Measurements from ENCODE around the gene IP6K3.
A peak's percentile ranks its signal among the peaks of the same experiment; 100 is the strongest.

Gene IP6K3

GRCh38 chr6:33777398-33778388 is 31.0 kb upstream of the IP6K3 start:
- no peak for DNase-seq (ENCODE audit: low read depth)

- DNase-seq (ENCODE audit: low read depth), result no peak
These were observed 30.1 kb upstream of the IP6K3 start for GRCh38 chr6:33776764-33777163.

- DNase-seq (ENCODE audit: low read depth), result no peak
These were observed 29.5 kb upstream of the IP6K3 start for GRCh38 chr6:33776186-33776585.

- no peak for DNase-seq (ENCODE audit: low read depth)
These were observed 28.1 kb upstream of the IP6K3 start for GRCh38 chr6:33774774-33775173.

GRCh38 chr6:33772902-33773472 is 26.3 kb upstream of the IP6K3 start:
- no peak for DNase-seq (ENCODE audit: low read depth)

- DNase-seq (ENCODE audit: low read depth), result no peak
These were observed 25.6 kb upstream of the IP6K3 start for GRCh38 chr6:33772082-33772830.

- peak; percentile 21 for DNase-seq (ENCODE audit: low read depth)
These were observed 24.7 kb upstream of the IP6K3 start for GRCh38 chr6:33771146-33772081.

GRCh38 chr6:33770833-33771145 is 24.1 kb upstream of the IP6K3 start:
- DNase-seq (ENCODE audit: low read depth), result no peak

- no peak for DNase-seq (ENCODE audit: low read depth)
These were observed 23.6 kb upstream of the IP6K3 start for GRCh38 chr6:33770124-33770832.

- no peak for DNase-seq (ENCODE audit: low read depth)
These were observed 22.6 kb upstream of the IP6K3 start for GRCh38 chr6:33769248-33769821.

- peak; percentile 55 for DNase-seq (ENCODE audit: low read depth)
These were observed 22.0 kb upstream of the IP6K3 start for GRCh38 chr6:33768644-33769120.

- DNase-seq (ENCODE audit: low read depth), result no peak
These were observed 20.5 kb upstream of the IP6K3 start for GRCh38 chr6:33766921-33767907.

GRCh38 chr6:33765368-33765767 is 18.7 kb upstream of the IP6K3 start:
- no peak for DNase-seq (ENCODE audit: low read depth)

GRCh38 chr6:33764036-33764435 is 17.3 kb upstream of the IP6K3 start:
- DNase-seq (ENCODE audit: low read depth), result no peak

GRCh38 chr6:33763483-33763882 is 16.8 kb upstream of the IP6K3 start:
- no peak for DNase-seq (ENCODE audit: low read depth)

GRCh38 chr6:33762713-33763112 is 16.0 kb upstream of the IP6K3 start:
- DNase-seq (ENCODE audit: low read depth), result no peak

GRCh38 chr6:33761922-33762629 is 15.4 kb upstream of the IP6K3 start:
- no peak for DNase-seq (ENCODE audit: low read depth)

- no peak for DNase-seq (ENCODE audit: low read depth)
These were observed 14.8 kb upstream of the IP6K3 start for GRCh38 chr6:33761581-33761921.
